Mucosa of stomach (tissue), 1 donor: Measurements from ENCODE around the gene DNAAF3.
A peak's percentile ranks its signal among the peaks of the same experiment; 100 is the strongest.

Source experiments
- H3K27me3 ChIP-seq: one replicate; pipeline ENCODE4 v1.7.0; 2013; ENCODE audit warnings: mild to moderate bottlenecking, low read length; ENCODE audit not compliant: control insufficient read depth, insufficient read depth
- H3K36me3 ChIP-seq: one replicate; pipeline ENCODE4 v1.7.0; 2013; ENCODE audit warnings: low read length; ENCODE audit not compliant: control insufficient read depth, insufficient read depth
- H3K4me1 ChIP-seq: one replicate; pipeline ENCODE4 v1.7.0; 2013; ENCODE audit warnings: mild to moderate bottlenecking, low read length; ENCODE audit not compliant: control insufficient read depth, insufficient read depth
- H3K4me3 ChIP-seq: one replicate; pipeline ENCODE4 v1.7.0; 2013; ENCODE audit warnings: low read length
- H3K9ac ChIP-seq: one replicate; pipeline ENCODE4 v1.7.0; 2013; ENCODE audit warnings: mild to moderate bottlenecking, low read length, moderate library complexity
- H3K9me3 ChIP-seq: one replicate; pipeline ENCODE4 v1.7.0; 2013; ENCODE audit warnings: mild to moderate bottlenecking, low read length, moderate library complexity; ENCODE audit not compliant: control insufficient read depth
- donor health status: Pancreatic carcinoma.

Gene DNAAF3

GRCh38 chr19:55141696-55142095 is 24.7 kb downstream of the DNAAF3 start:
- Histone ChIP-seq H3K27me3 (peaks cover 37% of the 10 kb centered on the region), H3K9ac (no peak overlapping the region), H3K36me3 (no peaks in the 10 kb centered on the region), H3K9me3 (no peaks in the 10 kb centered on the region), H3K4me1 (no peaks in the 10 kb centered on the region), H3K4me3 (no peak overlapping the region)

- Histone ChIP-seq H3K36me3 (no peaks in the 10 kb centered on the region), H3K27me3 (peaks cover 23% of the 10 kb centered on the region), H3K9me3 (no peaks in the 10 kb centered on the region), H3K4me3 (no peak overlapping the region), H3K9ac (no peak overlapping the region), H3K4me1 (no peaks in the 10 kb centered on the region)
These were observed 28.5 kb downstream of the DNAAF3 start for GRCh38 chr19:55137915-55138314.

- Histone ChIP-seq H3K9ac (no peak overlapping the region), H3K27me3 (peaks cover 24% of the 10 kb centered on the region), H3K4me1 (no peaks in the 10 kb centered on the region), H3K4me3 (no peak overlapping the region), H3K36me3 (no peaks in the 10 kb centered on the region), H3K9me3 (no peaks in the 10 kb centered on the region)
These were observed 29.9 kb downstream of the DNAAF3 start for GRCh38 chr19:55136399-55137102.

GRCh38 chr19:55134736-55135135 is 31.7 kb downstream of the DNAAF3 start:
- Histone ChIP-seq H3K27me3 (peaks cover 16% of the 10 kb centered on the region), H3K4me1 (no peaks in the 10 kb centered on the region), H3K9me3 (no peaks in the 10 kb centered on the region), H3K36me3 (no peaks in the 10 kb centered on the region), H3K4me3 (no peak overlapping the region), H3K9ac (no peak overlapping the region)

GRCh38 chr19:55133639-55134444 is 32.6 kb downstream of the DNAAF3 start:
- no peaks in the 10 kb centered on the region for H3K36me3 ChIP-seq
- no peaks in the 10 kb centered on the region for H3K4me1 ChIP-seq
- peaks cover 16% of the 10 kb centered on the region for H3K27me3 ChIP-seq
- H3K4me3 ChIP-seq = no peak overlapping the region
- H3K9ac ChIP-seq = no peak overlapping the region
- no peaks in the 10 kb centered on the region for H3K9me3 ChIP-seq

GRCh38 chr19:55132453-55133129 is 33.8 kb downstream of the DNAAF3 start:
- Histone ChIP-seq H3K9me3 (no peaks in the 10 kb centered on the region), H3K27me3 (peaks cover 16% of the 10 kb centered on the region), H3K9ac (no peak overlapping the region), H3K4me3 (no peak overlapping the region), H3K36me3 (no peaks in the 10 kb centered on the region), H3K4me1 (no peaks in the 10 kb centered on the region)

- Histone ChIP-seq H3K27me3 (peaks cover 16% of the 10 kb centered on the region), H3K36me3 (no peaks in the 10 kb centered on the region), H3K9ac (no peak overlapping the region), H3K4me1 (no peaks in the 10 kb centered on the region), H3K9me3 (no peaks in the 10 kb centered on the region), H3K4me3 (no peak overlapping the region)
These were observed 35.0 kb downstream of the DNAAF3 start for GRCh38 chr19:55131421-55131820.

GRCh38 chr19:55119053-55119452 is 47.4 kb downstream of the DNAAF3 start:
- Histone ChIP-seq H3K36me3 (no peaks in the 10 kb centered on the region), H3K9me3 (no peaks in the 10 kb centered on the region), H3K4me1 (peaks cover 30% of the 10 kb centered on the region), H3K9ac (peak overlapping the region; percentile 67), H3K4me3 (no peak overlapping the region), H3K27me3 (no peaks in the 10 kb centered on the region)

GRCh38 chr19:55118401-55118991 is 47.9 kb downstream of the DNAAF3 start:
- H3K9ac ChIP-seq = peak overlapping the region; percentile 67
- peaks cover 36% of the 10 kb centered on the region for H3K4me1 ChIP-seq
- H3K36me3 ChIP-seq = no peaks in the 10 kb centered on the region

GRCh38 chr19:55117663-55118391 is 48.6 kb downstream of the DNAAF3 start:
- Histone ChIP-seq H3K9ac (peak overlapping the region; percentile 67), H3K36me3 (no peaks in the 10 kb centered on the region), H3K9me3 (no peaks in the 10 kb centered on the region), H3K4me1 (peaks cover 42% of the 10 kb centered on the region), H3K4me3 (peak overlapping the region; percentile 23), H3K27me3 (no peaks in the 10 kb centered on the region)

More at GRCh38 chr19:55118401-55118991, 47.9 kb downstream of the DNAAF3 start:
- Histone ChIP-seq H3K9me3 (no peaks in the 10 kb centered on the region), H3K4me3 (peak overlapping the region; percentile 23), H3K27me3 (no peaks in the 10 kb centered on the region)

GRCh38 chr19:55116859-55117662 is 49.4 kb downstream of the DNAAF3 start, which contains the start of gene PPP1R12C:
PPP1R12C (minus strand) TSS chr19:55117637; CDS start chr19:55117543, 94 bp downstream.
- H3K36me3 ChIP-seq = no peaks in the 10 kb centered on the region
- H3K9me3 ChIP-seq = no peaks in the 10 kb centered on the region
- no peaks in the 10 kb centered on the region for H3K27me3 ChIP-seq
- H3K4me1 ChIP-seq = peaks cover 45% of the 10 kb centered on the region
- peak within 1 kb of the TSS; percentile 71 for H3K9ac ChIP-seq
- peak within 1 kb of the TSS; percentile 53 for H3K4me3 ChIP-seq
